ENCODE data around the gene GOLGA3. TPM values are rescaled to one million over a fixed set of nuclear protein-coding genes. Genes with fewer than 3 reads are reported as not detected.

The GOLGA3 gene
- total and polyA plus RNA-seq, 4 donors = 5.0 to 43.0 (median 15.8) TPM

GRCh38 chr12:132874175-132874574 lies 45.5 kb upstream of the GOLGA3 start (continued):
- TF ChIP-seq CTCF (IDR thresholded peaks at IDR 0.05; ENCODE audit: low read depth, low read length, missing input control) (no peak), GABPA (IDR thresholded peaks at IDR 0.05 in 1 of 2, conservative IDR thresholded peaks at IDR 0.05 in 1 of 2) (no peak), NR2F2 (IDR thresholded peaks at IDR 0.05) (no peak), EGR1 (IDR thresholded peaks at IDR 0.05; ENCODE audit: low read depth in 2 of 2) (no peak), MAX (IDR thresholded peaks at IDR 0.05) (no peak), FOXA2 (IDR thresholded peaks at IDR 0.05) (no peak)

DNA sequence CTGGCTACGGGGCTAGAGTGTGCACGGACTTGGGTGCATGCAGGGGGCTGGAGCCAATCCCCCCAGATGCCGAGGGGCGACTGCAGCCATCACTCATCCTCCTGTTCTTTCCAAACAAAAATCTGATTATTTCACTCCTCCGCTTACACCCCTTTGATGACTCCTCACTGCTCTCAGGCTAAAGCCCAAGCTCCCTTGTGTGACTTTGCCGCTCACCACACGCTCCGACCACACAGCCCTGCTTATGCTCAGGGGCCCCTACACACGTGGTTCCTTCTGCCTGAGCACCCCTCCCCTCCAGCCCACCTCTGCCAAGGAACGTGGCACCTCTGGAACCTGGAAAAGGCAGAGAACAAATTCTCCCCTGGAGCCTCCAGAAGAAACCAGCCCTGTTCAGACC lies 45.1 kb upstream of the GOLGA3 start:
- Histone ChIP-seq H3K27ac (ENCODE audit: low read depth in 1 of 2, low read length in 2 of 2) (no peak overlapping the region), H3K9ac (ENCODE audit: low read depth in 1 of 2, low read length in 2 of 2) (no peak overlapping the region), H3K9me3 (ENCODE audit: control insufficient read depth in 4 of 4, low read length in 3 of 4) (peaks cover 0 to 3% (median under 1%) of the 10 kb centered on the region in 4 donors), H3K4me1 (ENCODE audit: control insufficient read depth in 4 of 4, insufficient read depth in 4 of 4, low read length in 3 of 4) (no peaks in the 10 kb centered on the region), H3K27me3 (ENCODE audit: control insufficient read depth in 4 of 4, insufficient read depth in 4 of 4, low read length in 3 of 4) (no peaks in the 10 kb centered on the region), H3K36me3 (ENCODE audit: control insufficient read depth in 4 of 4, insufficient read depth in 3 of 4, low read depth in 1 of 4, low read length in 3 of 4) (peaks cover 44 to 66% (median 51%) of the 10 kb centered on the region in 4 donors), H3K4me3 (ENCODE audit: low read depth in 1 of 3, low read length in 3 of 3) (no peak overlapping the region)
- WGBS = 95% methylated on average over 10 of the region's 10 CpGs
- no peak for TF ChIP-seq FOXA1 (IDR thresholded peaks at IDR 0.05)
- TF ChIP-seq, protein P1, sequence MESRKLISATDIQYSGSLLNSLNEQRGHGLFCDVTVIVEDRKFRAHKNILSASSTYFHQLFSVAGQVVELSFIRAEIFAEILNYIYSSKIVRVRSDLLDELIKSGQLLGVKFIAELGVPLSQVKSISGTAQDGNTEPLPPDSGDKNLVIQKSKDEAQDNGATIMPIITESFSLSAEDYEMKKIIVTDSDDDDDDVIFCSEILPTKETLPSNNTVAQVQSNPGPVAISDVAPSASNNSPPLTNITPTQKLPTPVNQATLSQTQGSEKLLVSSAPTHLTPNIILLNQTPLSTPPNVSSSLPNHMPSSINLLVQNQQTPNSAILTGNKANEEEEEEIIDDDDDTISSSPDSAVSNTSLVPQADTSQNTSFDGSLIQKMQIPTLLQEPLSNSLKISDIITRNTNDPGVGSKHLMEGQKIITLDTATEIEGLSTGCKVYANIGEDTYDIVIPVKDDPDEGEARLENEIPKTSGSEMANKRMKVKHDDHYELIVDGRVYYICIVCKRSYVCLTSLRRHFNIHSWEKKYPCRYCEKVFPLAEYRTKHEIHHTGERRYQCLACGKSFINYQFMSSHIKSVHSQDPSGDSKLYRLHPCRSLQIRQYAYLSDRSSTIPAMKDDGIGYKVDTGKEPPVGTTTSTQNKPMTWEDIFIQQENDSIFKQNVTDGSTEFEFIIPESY (IDR thresholded peaks at IDR 0.05) = no peak
- no peak for TF ChIP-seq HNF4A (conservative IDR thresholded peaks at IDR 0.05)
- TF ChIP-seq HNF4G (IDR thresholded peaks at IDR 0.05) = no peak
- no peak for TF ChIP-seq MAX (IDR thresholded peaks at IDR 0.05)
- TF ChIP-seq FOXA2 (IDR thresholded peaks at IDR 0.05) = no peak
- no peak for TF ChIP-seq NR2F2 (IDR thresholded peaks at IDR 0.05)
- no peak for TF ChIP-seq ATF3 (IDR thresholded peaks at IDR 0.05)
- TF ChIP-seq TAF1 (conservative IDR thresholded peaks at IDR 0.05) = no peak
- no peak for TF ChIP-seq RXRA (IDR thresholded peaks at IDR 0.05)
- TF ChIP-seq REST (IDR thresholded peaks at IDR 0.05) = no peak
- no peak for TF ChIP-seq YY1 (IDR thresholded peaks at IDR 0.05)
- no peak for TF ChIP-seq RAD21 (IDR thresholded peaks at IDR 0.05)
- TF ChIP-seq CTCF (IDR thresholded peaks at IDR 0.05; ENCODE audit: low read depth, low read length, missing input control) = no peak
- no peak for TF ChIP-seq EGR1 (IDR thresholded peaks at IDR 0.05; ENCODE audit: low read depth in 2 of 2)
- TF ChIP-seq SP1 (IDR thresholded peaks at IDR 0.05) = no peak
- TF ChIP-seq GABPA (IDR thresholded peaks at IDR 0.05 in 1 of 2, conservative IDR thresholded peaks at IDR 0.05 in 1 of 2) = no peak
- DNase-seq (ENCODE audit: low spot score) = no peak
